GM21381 (cell line): ENCODE measurements around the gene LYVE1.

ENCODE experiments used
- ATAC-seq: cut with Tn5 transposase; IDR thresholded peaks from one replicate; pipeline ENCODE4 v1.9.1; 2021; ENCODE audit warnings: mild to moderate bottlenecking, moderate library complexity; ENCODE audit not compliant: unreplicated experiment

The LYVE1 gene

GRCh38 chr11:10526974-10527918 lies 41.2 kb downstream of the LYVE1 start:
- ATAC-seq, result peak; percentile 82

DNA sequence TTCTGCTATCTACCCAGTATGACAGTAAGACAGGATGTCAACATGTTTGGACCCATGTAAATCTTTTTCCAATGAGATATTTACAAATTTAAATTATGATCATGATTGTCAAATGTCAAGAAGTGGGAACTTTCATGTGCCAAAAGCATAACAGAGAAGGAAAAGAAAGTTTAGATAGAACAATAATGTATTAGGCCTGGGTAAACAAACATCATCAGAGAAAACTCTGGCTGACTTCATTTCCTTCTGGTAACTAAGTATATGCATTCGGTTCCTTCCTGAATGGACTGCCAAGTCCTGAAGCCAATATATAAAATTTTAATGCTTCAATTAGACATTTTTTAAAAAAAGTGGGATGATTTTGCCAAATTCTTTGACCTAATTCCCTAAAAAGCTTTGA lies 44.0 kb downstream of the LYVE1 start:
- no peak for ATAC-seq

DNA sequence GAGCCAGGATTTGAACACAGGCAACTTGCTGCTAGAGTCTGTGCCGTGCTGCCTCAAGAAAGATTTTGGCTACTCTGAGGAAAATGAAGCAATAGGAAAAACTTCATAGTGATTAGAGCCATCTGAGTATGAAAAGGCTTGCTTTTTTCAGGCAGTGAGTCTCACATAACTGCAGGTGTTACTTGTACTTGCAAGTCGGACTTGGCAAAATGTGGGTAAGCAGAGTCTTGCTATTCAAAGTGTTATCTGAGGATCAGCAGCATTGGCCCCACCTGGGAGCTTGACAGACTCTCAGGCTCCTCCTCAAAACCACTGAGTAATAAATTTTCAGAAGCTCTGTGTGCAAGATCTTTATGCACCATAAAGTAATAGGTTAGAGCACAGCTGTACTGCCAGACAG lies 45.5 kb downstream of the LYVE1 start:
- ATAC-seq, result no peak

- ATAC-seq, result no peak
These were observed 46.2 kb downstream of the LYVE1 start for GRCh38 chr11:10522276-10522675.

GRCh38 chr11:10520562-10520961 lies 47.9 kb downstream of the LYVE1 start:
- ATAC-seq, result no peak

- ATAC-seq, result no peak
These were observed 48.8 kb downstream of the LYVE1 start for GRCh38 chr11:10519630-10520029.

DNA sequence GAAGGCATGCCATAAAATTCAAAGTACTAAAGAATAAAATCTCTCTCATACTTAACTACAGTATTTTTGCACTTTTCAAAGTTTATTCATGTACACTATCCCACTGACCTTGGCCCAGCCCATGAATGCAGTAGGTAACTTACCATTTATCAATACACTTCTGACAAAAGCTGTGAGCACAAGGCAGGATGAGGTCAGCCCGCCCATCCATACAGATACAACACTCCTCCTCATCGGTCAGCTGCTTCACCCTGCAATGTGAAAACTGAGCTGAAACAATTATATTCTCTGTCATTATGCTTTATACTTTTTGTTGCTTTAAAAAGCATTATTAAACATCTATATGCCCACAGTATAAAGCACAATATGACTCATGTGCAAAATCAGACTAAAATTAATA lies 49.6 kb downstream of the LYVE1 start:
- ATAC-seq, result no peak

DNA sequence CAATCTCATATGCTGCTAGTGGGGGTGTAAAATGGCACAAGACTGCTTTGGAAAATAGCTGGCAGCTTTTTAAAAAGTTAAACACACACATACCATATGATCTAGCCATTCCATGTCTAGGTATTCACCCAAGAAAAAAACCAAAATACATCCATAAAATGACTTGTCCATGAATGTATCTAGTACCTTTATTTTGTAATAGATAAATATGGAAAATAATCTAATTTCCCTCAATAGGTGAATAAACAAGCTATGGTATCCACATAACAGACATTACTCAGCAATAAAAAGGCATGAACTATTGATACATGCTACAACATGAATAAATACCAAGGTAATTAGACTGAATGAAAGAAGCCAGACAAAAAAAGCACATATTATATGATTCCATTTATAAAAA lies 50.3 kb downstream of the LYVE1 start:
- ATAC-seq, result no peak

DNA sequence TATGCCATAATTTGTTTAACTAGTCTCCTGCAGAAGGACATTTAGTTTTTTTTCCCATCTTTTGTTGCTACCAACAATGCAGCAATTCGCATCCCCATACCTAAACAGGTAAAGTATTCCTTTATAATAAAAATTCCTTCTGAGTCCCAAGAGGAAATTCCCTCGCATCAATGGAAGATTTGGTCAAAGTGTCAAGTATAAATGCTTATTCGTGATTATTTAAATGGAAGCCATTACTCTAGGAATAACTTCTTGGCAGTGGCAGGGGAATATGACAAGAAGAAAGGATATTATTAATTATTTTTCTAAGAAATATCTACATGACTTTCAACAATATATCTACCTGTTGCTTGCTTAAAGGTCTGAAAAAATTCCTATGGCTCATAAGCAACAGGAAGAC lies 53.0 kb downstream of the LYVE1 start:
- no peak for ATAC-seq

- ATAC-seq, result no peak
These were observed 53.8 kb downstream of the LYVE1 start for GRCh38 chr11:10514709-10515108.

- no peak for ATAC-seq
These were observed 54.3 kb downstream of the LYVE1 start for GRCh38 chr11:10514202-10514601.

- no peak for ATAC-seq
These were observed 57.3 kb downstream of the LYVE1 start for GRCh38 chr11:10511181-10511621.
